Lower leg skin (tissue), 3 donors: Measurements from ENCODE around the gene HK2.

ENCODE experiments used
- CTCF ChIP-seq, 3 donors: fragments of 450-650 bp; IDR thresholded peaks; one replicate each; pipeline ENCODE4 v1.5.1; 2016; ENCODE audit warnings: antibody characterized with exemption in 3 of 3, mild to moderate bottlenecking in 3 of 3, moderate library complexity in 2 of 3
- POLR2A ChIP-seq, 2 donors: fragments of 450-650 bp; IDR thresholded peaks; one replicate each; pipeline ENCODE4 v1.6.1; 2016 to 2017; ENCODE audit warnings: antibody characterized with exemption in 2 of 2, mild to moderate bottlenecking in 1 of 2, moderate library complexity in 1 of 2

- no peak for TF ChIP-seq CTCF (IDR thresholded peaks at IDR 0.05)
- TF ChIP-seq POLR2A (IDR thresholded peaks at IDR 0.05): no peak
Measured at GRCh38 chr2:74822771-74823566, 11.0 kb upstream of the HK2 start.
